Pancreas (tissue), 10 donors: Measurements from ENCODE around the gene RAB1B. TPM values are rescaled to one million over a fixed set of nuclear protein-coding genes. Genes with fewer than 3 reads are reported as not detected.
"Not testable (repeated sequence)": the region's sequence is repeated elsewhere in the genome, so short reads cannot be mapped to it uniquely, and the experiment has no call there.

ENCODE experiments used
- ATAC-seq, 4 donors: fragments of 200-7000 bp; cut with Tn5 transposase; one replicate each; pipeline versions ENCODE4 v1.8.0 to v1.9.1; 2020; ENCODE audit warnings: mild to moderate bottlenecking in 4 of 4, moderate library complexity in 4 of 4
- DNase-seq, 6 donors: peaks; one replicate each; pipeline ENCODE4 v3.0.0-alpha.2; 2020
- FAIRE-seq: peaks from 2 replicates; lab custom pipeline; 2012; peaks lifted over from hg19 to GRCh38; lab: Jason Lieb, UNC
- H3K27ac ChIP-seq, 4 donors: fragments of 200-600 bp; sonication (generic); 1 replicate in 3 of 4; 2 replicates in 1 of 4; pipeline versions ENCODE4 v1.5.0 to v1.8.0; 2020
- H3K27me3 ChIP-seq, 4 donors: fragments of 200-600 bp; one replicate each; pipeline ENCODE4 v1.8.0; 2021
- H3K36me3 ChIP-seq, 3 donors: fragments of 200-600 bp; sonication (generic) in 1 of 3; one replicate each; pipeline versions ENCODE4 v1.5.0 to v1.8.0; 2020 to 2021
- H3K4me1 ChIP-seq, 3 donors: fragments of 200-600 bp; one replicate each; pipeline ENCODE4 v1.8.0; 2021
- H3K4me3 ChIP-seq, 4 donors: fragments of 200-600 bp; sonication (generic) in 2 of 4; one replicate each; pipeline versions ENCODE4 v1.5.0 to v1.8.0; 2020 to 2021
- H3K9me3 ChIP-seq, 4 donors: fragments of 200-600 bp; one replicate each; pipeline ENCODE4 v1.8.0; 2021
- CTCF ChIP-seq, 4 donors: fragments of 200-600 bp; sonication (generic) in 3 of 4; IDR thresholded peaks; one replicate each; pipeline versions ENCODE4 v1.5.0 to v1.8.0; 2021; ENCODE audit warnings: antibody characterized with exemption in 4 of 4
- WGBS, 2 donors: extraction: QIAGEN DNeasy Blood & Tissue Kit; methylation state at CpG; one replicate each; pipeline ENCODE4 v1.1.7; 2013; 5-methylcytosine and 5-hydroxymethylcytosine counted together
- intact Hi-C, 3 donors: fragments of 100-400 bp; cut with DNase I; formaldehyde crosslinking; loops; one replicate each; pipeline versions ENCODE4 v1.11.1 to v1.14.2; 2022
- polyA plus RNA-seq, 2 donors: library from polyadenylated mRNA; stranded (reverse); fragments of 200-250 nt; gene quantifications; one replicate each; pipeline ENCODE4 v1.2.3, GENCODE V29; 2013
- total RNA-seq, 6 donors: library from RNA; stranded (reverse); fragmentation: NEBNext Ultra II Directional in 4 of 6; extraction: Animal tissue kit (Norgen Biotek cat#: 25700) in 4 of 6; gene quantifications; one replicate each; pipeline versions ENCODE4 v1.2.1 to v1.2.4, GENCODE V29; 2021 to 2023
- donor health status: healthy with polysubstance abuse.
- donor health status: DM: no; HTN: no; CAD: no; lungs with moderate emphysema.
- donor health status: DM: no; HTN: no; CAD: no.
- donor health status: control.
- donor health status: control.
- donor health status: Bipolar disorder and iron deficiency.
- donor health status: DM: yes; HTN: yes; CAD: no.
- donor health status: DM: no; HTN: no; CAD: no.
- donor health status: DM: no; HTN: no; CAD: no.
- donor health status: DM: yes; HTN: yes; CAD: no.

RAB1B gene
- total and polyA plus RNA-seq, 8 donors = 36.8 to 96.2 (median 55.1) TPM

GRCh38 chr11:66302656-66303055, 34.2 kb downstream of the RAB1B start:
- Histone ChIP-seq H3K27ac (no peak overlapping the region), H3K4me1 (no peaks in the 10 kb centered on the region), H3K9me3 (no peaks in the 10 kb centered on the region), H3K4me3 (no peak overlapping the region), H3K27me3 (no peaks in the 10 kb centered on the region), H3K36me3 (no peaks in the 10 kb centered on the region)
- DNase-seq (no peak), FAIRE-seq (no peak), ATAC-seq (no peak)
- 73 to 84% methylated on average over 12 of the region's 12 CpGs for WGBS, 2 donors
- intact Hi-C loops = no loop called here
- TF ChIP-seq CTCF (IDR thresholded peaks at IDR 0.05) = no peak

GRCh38 chr11:66309475-66309874, 41.0 kb downstream of the RAB1B start:
- 52 to 78% methylated on average over 3 of the region's 3 CpGs for WGBS, 2 donors
- Histone ChIP-seq H3K36me3 (no peaks in the 10 kb centered on the region), H3K9me3 (no peaks in the 10 kb centered on the region), H3K4me3 (no peak overlapping the region), H3K27me3 (no peaks in the 10 kb centered on the region), H3K27ac (no peak overlapping the region), H3K4me1 (no peaks in the 10 kb centered on the region)
- FAIRE-seq = no peak
- DNase-seq = no peak
- ATAC-seq = no peak
- TF ChIP-seq CTCF (IDR thresholded peaks at IDR 0.05) = no peak
- intact Hi-C loops = loop anchor here in 1 of 3 donors (5.0 kb wide), 1 partner anchor 78 kb away; no protein-coding TSS in a partner anchor

GRCh38 chr11:66310324-66310723, 41.9 kb downstream of the RAB1B start:
- FAIRE-seq = no peak
- no peak overlapping the region for H3K27ac ChIP-seq
- H3K4me1 ChIP-seq = no peaks in the 10 kb centered on the region
- WGBS, 2 donors = 54 to 66% methylated on average over 8 of the region's 8 CpGs
- no peak for DNase-seq
- no peaks in the 10 kb centered on the region for H3K27me3 ChIP-seq
- intact Hi-C loops = no loop called here
- H3K4me3 ChIP-seq = no peak overlapping the region
- H3K36me3 ChIP-seq = no peaks in the 10 kb centered on the region
- H3K9me3 ChIP-seq = no peaks in the 10 kb centered on the region
- no peak for TF ChIP-seq CTCF (IDR thresholded peaks at IDR 0.05)
- ATAC-seq = no peak

GRCh38 chr11:66310803-66311440, 42.5 kb downstream of the RAB1B start:
- FAIRE-seq, intact Hi-C loops, H3K9me3 ChIP-seq, H3K4me1 ChIP-seq, ATAC-seq, DNase-seq, H3K4me3 ChIP-seq, H3K36me3 ChIP-seq, H3K27ac ChIP-seq, H3K27me3 ChIP-seq: not testable (repeated sequence)
- 82 to 85% methylated on average over 18 of the region's 18 CpGs for WGBS, 2 donors

GRCh38 chr11:66311470-66311964, 43.1 kb downstream of the RAB1B start:
- Histone ChIP-seq H3K4me3 (peak overlapping the region in 3 of 4 donors; percentile 29 to 55 (median 41)), H3K4me1 (no peaks in the 10 kb centered on the region), H3K9me3 (no peaks in the 10 kb centered on the region), H3K27ac (peak overlapping the region; percentile 71 to 87 (median 80)), H3K36me3 (no peaks in the 10 kb centered on the region), H3K27me3 (no peaks in the 10 kb centered on the region)
- intact Hi-C loops = no loop called here
- TF ChIP-seq CTCF (IDR thresholded peaks at IDR 0.05) = peak in 2 of 4 donors; percentile 69 to 80
- DNase-seq = no peak
- no peak for ATAC-seq
- no peak for FAIRE-seq
- 28 to 32% methylated on average over 26 of the region's 26 CpGs for WGBS, 2 donors
